Keratinocyte (primary cell): ENCODE results near the gene MCEE.

ENCODE experiments used
- CTCF ChIP-seq, 3 experiments: IDR thresholded peaks in 1 of 3; conservative IDR thresholded peaks in 1 of 3; optimal IDR thresholded peaks in 1 of 3; 2 replicates in 2 of 3; 3 replicates in 1 of 3; pipeline versions ENCODE3 to v1.5.1; 2011; ENCODE audit warnings: low read length in 3 of 3, mild to moderate bottlenecking in 3 of 3, moderate library complexity in 2 of 3, control low read depth in 1 of 3, inconsistent platforms in 1 of 3; ENCODE audit not compliant: insufficient read depth in 2 of 3; ENCODE audit errors: extremely low read depth in 1 of 3
- EZH2 ChIP-seq: IDR thresholded peaks from one replicate; pipeline ENCODE4 v1.6.1; 2012; ENCODE audit warnings: inconsistent platforms, mild to moderate bottlenecking, low read length, moderate library complexity

- TF ChIP-seq CTCF (optimal IDR thresholded peaks at IDR 0.05 in 1 of 3, IDR thresholded peaks at IDR 0.05 in 1 of 3, conservative IDR thresholded peaks at IDR 0.05 in 1 of 3; ENCODE audit: extremely low read depth in 1 of 3, insufficient read depth in 2 of 3, low read length in 3 of 3) (peak; percentile 50 to 61 (median 56)), EZH2 (no peak)
These were observed 59.5 kb downstream of the MCEE start for GRCh38 chr2:71070294-71071093.
